ENCODE results near the gene PASK. TPM values are rescaled to one million over a fixed set of nuclear protein-coding genes. Genes with fewer than 3 reads are reported as not detected.

Gene PASK
- total RNA-seq, 1 experiment from 2014 or later = 80.9 TPM

DNA sequence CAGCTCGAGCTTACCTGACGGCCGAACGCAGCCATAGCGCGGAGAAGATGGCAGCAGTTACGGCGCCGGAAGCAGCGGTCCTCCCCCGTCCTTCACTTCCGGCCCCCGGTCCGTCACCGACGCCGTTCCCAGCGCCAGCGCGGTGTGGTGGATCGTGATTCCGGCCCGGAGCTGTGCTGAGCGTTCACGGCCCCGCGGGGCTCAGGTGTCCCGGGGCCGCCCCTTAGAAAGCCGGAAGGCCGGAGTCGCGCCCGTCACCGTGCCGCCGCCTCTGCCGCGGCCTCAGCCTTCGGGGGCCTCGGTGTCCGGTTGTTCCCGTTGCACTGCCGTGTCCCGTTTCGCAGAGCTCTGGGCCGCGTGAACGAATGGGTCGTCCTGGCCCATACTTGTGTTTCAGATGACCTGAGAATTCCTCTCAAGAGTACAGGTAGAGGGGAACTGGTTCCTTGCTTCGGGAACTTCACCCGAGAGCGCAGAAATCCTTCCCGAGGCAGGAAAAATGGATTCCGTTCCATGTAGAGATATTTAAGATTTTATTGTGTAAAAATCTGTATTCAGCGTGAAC, 47.0 kb downstream of the PASK start, which contains the start of gene MTERF4 (continued):
- TF ChIP-seq ZBTB21 (CRISPR knock-in tag; IDR thresholded peaks at IDR 0.05; ENCODE audit: borderline replicate concordance) (peak; percentile 87; the same call in 1 of the 2 replicates), GABPB1 (CRISPR knock-in tag; IDR thresholded peaks at IDR 0.05) (peak; percentile 95), CREB1 (CRISPR knock-in tag; IDR thresholded peaks at IDR 0.05) (peak; percentile 82), STAT6 (CRISPR knock-in tag; conservative IDR thresholded peaks at IDR 0.05; ENCODE audit: low read depth) (no peak), ZSCAN18 (CRISPR knock-in tag; IDR thresholded peaks at IDR 0.05) (no peak)
- TF ChIP-seq, protein P1, sequence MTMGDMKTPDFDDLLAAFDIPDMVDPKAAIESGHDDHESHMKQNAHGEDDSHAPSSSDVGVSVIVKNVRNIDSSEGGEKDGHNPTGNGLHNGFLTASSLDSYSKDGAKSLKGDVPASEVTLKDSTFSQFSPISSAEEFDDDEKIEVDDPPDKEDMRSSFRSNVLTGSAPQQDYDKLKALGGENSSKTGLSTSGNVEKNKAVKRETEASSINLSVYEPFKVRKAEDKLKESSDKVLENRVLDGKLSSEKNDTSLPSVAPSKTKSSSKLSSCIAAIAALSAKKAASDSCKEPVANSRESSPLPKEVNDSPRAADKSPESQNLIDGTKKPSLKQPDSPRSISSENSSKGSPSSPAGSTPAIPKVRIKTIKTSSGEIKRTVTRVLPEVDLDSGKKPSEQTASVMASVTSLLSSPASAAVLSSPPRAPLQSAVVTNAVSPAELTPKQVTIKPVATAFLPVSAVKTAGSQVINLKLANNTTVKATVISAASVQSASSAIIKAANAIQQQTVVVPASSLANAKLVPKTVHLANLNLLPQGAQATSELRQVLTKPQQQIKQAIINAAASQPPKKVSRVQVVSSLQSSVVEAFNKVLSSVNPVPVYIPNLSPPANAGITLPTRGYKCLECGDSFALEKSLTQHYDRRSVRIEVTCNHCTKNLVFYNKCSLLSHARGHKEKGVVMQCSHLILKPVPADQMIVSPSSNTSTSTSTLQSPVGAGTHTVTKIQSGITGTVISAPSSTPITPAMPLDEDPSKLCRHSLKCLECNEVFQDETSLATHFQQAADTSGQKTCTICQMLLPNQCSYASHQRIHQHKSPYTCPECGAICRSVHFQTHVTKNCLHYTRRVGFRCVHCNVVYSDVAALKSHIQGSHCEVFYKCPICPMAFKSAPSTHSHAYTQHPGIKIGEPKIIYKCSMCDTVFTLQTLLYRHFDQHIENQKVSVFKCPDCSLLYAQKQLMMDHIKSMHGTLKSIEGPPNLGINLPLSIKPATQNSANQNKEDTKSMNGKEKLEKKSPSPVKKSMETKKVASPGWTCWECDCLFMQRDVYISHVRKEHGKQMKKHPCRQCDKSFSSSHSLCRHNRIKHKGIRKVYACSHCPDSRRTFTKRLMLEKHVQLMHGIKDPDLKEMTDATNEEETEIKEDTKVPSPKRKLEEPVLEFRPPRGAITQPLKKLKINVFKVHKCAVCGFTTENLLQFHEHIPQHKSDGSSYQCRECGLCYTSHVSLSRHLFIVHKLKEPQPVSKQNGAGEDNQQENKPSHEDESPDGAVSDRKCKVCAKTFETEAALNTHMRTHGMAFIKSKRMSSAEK (CRISPR knock-in tag; IDR thresholded peaks at IDR 0.05; ENCODE audit: borderline replicate concordance) = no peak

GRCh38 chr2:241099246-241099645, 50.0 kb downstream of the PASK start:
- Mint-ChIP-seq H3K27me3 (ENCODE audit: low read depth) (no peaks in the 10 kb centered on the region), H3K36me3 (peaks cover 44% of the 10 kb centered on the region), H3K4me1 (peaks cover 21% of the 10 kb centered on the region), H3K4me3 (no peak overlapping the region), H3K27ac (no peak overlapping the region), H3K9me3 (no peaks in the 10 kb centered on the region)
- CTCF ChIA-PET = no interaction called here
- TF ChIP-seq NFATC4 (CRISPR knock-in tag; IDR thresholded peaks at IDR 0.05) (no peak), TP53 (CRISPR knock-in tag; IDR thresholded peaks at IDR 0.05) (no peak)
- TF ChIP-seq, protein P1 (CRISPR knock-in tag; IDR thresholded peaks at IDR 0.05; ENCODE audit: borderline replicate concordance) = no peak
- DNase-seq (ENCODE audit: low spot score) (no peak), ATAC-seq (no peak)
- POLR2A ChIA-PET = no interaction called here

GRCh38 chr2:241096979-241097378, 52.3 kb downstream of the PASK start:
- Mint-ChIP-seq H3K27me3 (ENCODE audit: low read depth) (no peaks in the 10 kb centered on the region), H3K4me1 (peaks cover 23% of the 10 kb centered on the region), H3K4me3 (no peak overlapping the region), H3K9me3 (no peaks in the 10 kb centered on the region), H3K36me3 (peaks cover 44% of the 10 kb centered on the region), H3K27ac (no peak overlapping the region)
- ChIA-PET POLR2A (no interaction called here), CTCF (no interaction called here)
- no peak for ATAC-seq
- DNase-seq (ENCODE audit: low spot score) = no peak
- TF ChIP-seq JAZF1 (CRISPR knock-in tag; IDR thresholded peaks at IDR 0.05) = no peak
- no peak for TF ChIP-seq GRHL2 (CRISPR knock-in tag; IDR thresholded peaks at IDR 0.05; ENCODE audit: insufficient replicate concordance, severe bottlenecking)
- TF ChIP-seq, protein P2, sequence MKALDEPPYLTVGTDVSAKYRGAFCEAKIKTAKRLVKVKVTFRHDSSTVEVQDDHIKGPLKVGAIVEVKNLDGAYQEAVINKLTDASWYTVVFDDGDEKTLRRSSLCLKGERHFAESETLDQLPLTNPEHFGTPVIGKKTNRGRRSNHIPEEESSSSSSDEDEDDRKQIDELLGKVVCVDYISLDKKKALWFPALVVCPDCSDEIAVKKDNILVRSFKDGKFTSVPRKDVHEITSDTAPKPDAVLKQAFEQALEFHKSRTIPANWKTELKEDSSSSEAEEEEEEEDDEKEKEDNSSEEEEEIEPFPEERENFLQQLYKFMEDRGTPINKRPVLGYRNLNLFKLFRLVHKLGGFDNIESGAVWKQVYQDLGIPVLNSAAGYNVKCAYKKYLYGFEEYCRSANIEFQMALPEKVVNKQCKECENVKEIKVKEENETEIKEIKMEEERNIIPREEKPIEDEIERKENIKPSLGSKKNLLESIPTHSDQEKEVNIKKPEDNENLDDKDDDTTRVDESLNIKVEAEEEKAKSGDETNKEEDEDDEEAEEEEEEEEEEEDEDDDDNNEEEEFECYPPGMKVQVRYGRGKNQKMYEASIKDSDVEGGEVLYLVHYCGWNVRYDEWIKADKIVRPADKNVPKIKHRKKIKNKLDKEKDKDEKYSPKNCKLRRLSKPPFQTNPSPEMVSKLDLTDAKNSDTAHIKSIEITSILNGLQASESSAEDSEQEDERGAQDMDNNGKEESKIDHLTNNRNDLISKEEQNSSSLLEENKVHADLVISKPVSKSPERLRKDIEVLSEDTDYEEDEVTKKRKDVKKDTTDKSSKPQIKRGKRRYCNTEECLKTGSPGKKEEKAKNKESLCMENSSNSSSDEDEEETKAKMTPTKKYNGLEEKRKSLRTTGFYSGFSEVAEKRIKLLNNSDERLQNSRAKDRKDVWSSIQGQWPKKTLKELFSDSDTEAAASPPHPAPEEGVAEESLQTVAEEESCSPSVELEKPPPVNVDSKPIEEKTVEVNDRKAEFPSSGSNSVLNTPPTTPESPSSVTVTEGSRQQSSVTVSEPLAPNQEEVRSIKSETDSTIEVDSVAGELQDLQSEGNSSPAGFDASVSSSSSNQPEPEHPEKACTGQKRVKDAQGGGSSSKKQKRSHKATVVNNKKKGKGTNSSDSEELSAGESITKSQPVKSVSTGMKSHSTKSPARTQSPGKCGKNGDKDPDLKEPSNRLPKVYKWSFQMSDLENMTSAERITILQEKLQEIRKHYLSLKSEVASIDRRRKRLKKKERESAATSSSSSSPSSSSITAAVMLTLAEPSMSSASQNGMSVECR (CRISPR knock-in tag; IDR thresholded peaks at IDR 0.05; ENCODE audit: borderline replicate concordance) = no peak
- TF ChIP-seq PREB (CRISPR knock-in tag; IDR thresholded peaks at IDR 0.05; ENCODE audit: borderline replicate concordance) = no peak
